Measurements from ENCODE around the gene KIF22. TPM values are rescaled to one million over a fixed set of nuclear protein-coding genes. Genes with fewer than 3 reads are reported as not detected.

KIF22 gene
- polyA plus RNA-seq, 2 of the 4 experiments (the other 2 are of a cell fraction), result 64.3 to 73.7 TPM

- TF ChIP-seq NPAS2 (CRISPR knock-in tag; IDR thresholded peaks at IDR 0.05; ENCODE audit: borderline replicate concordance), result no peak
- TF ChIP-seq RCOR1 (IDR thresholded peaks at IDR 0.05; ENCODE audit: low read depth, low read length), result no peak
- TF ChIP-seq E2F6 (IDR thresholded peaks at IDR 0.05; ENCODE audit: borderline replicate concordance, low read depth), result peak; percentile 15; the same call in 1 of the 2 replicates
- no peak for TF ChIP-seq TFCP2L1 (CRISPR knock-in tag; IDR thresholded peaks at IDR 0.05)
- 0 out of 2 replicates have a peak, but pooled peaks have one; percentile 20 for TF ChIP-seq PBX3 (IDR thresholded peaks at IDR 0.05)
- no peak for TF ChIP-seq ELK1 (IDR thresholded peaks at IDR 0.05; ENCODE audit: low read depth, low read length)
- Histone ChIP-seq H3K4me2 (peak within 1 kb of the TSS; percentile 94), H3K9me3 (no peaks in the 10 kb centered on the region), H3K4me1 (peaks cover 47% of the 10 kb centered on the region), H3K27ac (peak within 1 kb of the TSS; percentile 56 to 98), H3K4me3 (peak within 1 kb of the TSS; percentile 43)
- ATAC-seq (peak; percentile 0 to 2; a peak in 3 of 6 replicates), DNase-seq (ENCODE audit: low read depth in 1 of 2, low spot score in 1 of 2) (no peak), FAIRE-seq (no peak)
- WGBS (ENCODE audit: missing lambda C conversion rate), result 26% methylated on average over 34 of the region's 69 CpGs
- ChIA-PET CTCF (interaction anchor here (0.6 to 24.4 kb wide), 6 partner anchors 15 to 220 kb away, joined by 3 to 568 read pairs (median 4); partner anchors contain the start of gene KIF22), POLR2A (interaction anchor here (0.5 to 0.9 kb wide), 2 partner anchors 161 to 345 kb away, joined by 3 to 4 read pairs; partner anchors contain the start of gene TAOK2)
These were observed 21.5 kb downstream of the KIF22 start, which contains the start of gene PRRT2 for GRCh38 chr16:29811896-29812665. PRRT2 (plus strand) TSS chr16:29812193; CDS start chr16:29813055, 862 bp downstream.

- CTCF ChIA-PET, result interaction anchor here (0.6 to 24.4 kb wide), 6 partner anchors 14 to 219 kb away, joined by 3 to 568 read pairs (median 4); partner anchors contain the start of gene KIF22
- DNase-seq (ENCODE audit: low read depth in 1 of 2, low spot score in 1 of 2), result no peak
- WGBS (ENCODE audit: missing lambda C conversion rate), result 84% methylated on average over 7 of the region's 9 CpGs
- Histone ChIP-seq H3K27ac (peak overlapping the region in 1 of 2 experiments; percentile 88; a peak in 2 of 6 replicates), H3K4me1 (peaks cover 55% of the 10 kb centered on the region), H3K4me3 (no peak overlapping the region), H3K9me3 (no peaks in the 10 kb centered on the region), H3K4me2 (peak overlapping the region; percentile 94)
- ATAC-seq, result no peak
- no peak for FAIRE-seq
- TF ChIP-seq CHD2 (IDR thresholded peaks at IDR 0.05; ENCODE audit: low read length, partially characterized antibody) (no peak), HMGXB4 (CRISPR knock-in tag; IDR thresholded peaks at IDR 0.05; ENCODE audit: borderline replicate concordance) (no peak), ESRRA (IDR thresholded peaks at IDR 0.05; ENCODE audit: borderline replicate concordance, low read length) (no peak), JUNB (IDR thresholded peaks at IDR 0.05) (no peak), RCOR1 (IDR thresholded peaks at IDR 0.05; ENCODE audit: low read depth, low read length) (no peak), NFE2L2 (conservative IDR thresholded peaks at IDR 0.05; ENCODE audit: low read length) (no peak), RAD21 (conservative IDR thresholded peaks at IDR 0.05 in 1 of 2, IDR thresholded peaks at IDR 0.05 in 1 of 2) (no peak), BHLHE40 (IDR thresholded peaks at IDR 0.05; ENCODE audit: low read depth, low read length) (no peak), SMC3 (IDR thresholded peaks at IDR 0.05) (no peak), ZFP36 (IDR thresholded peaks at IDR 0.05; ENCODE audit: borderline replicate concordance, partially characterized antibody) (no peak), POLR2A (IDR thresholded peaks at IDR 0.05; ENCODE audit: low read length) (no peak), EP300 (IDR thresholded peaks at IDR 0.05) (no peak), EHMT2 (IDR thresholded peaks at IDR 0.05; ENCODE audit: low read depth) (no peak)
- POLR2A ChIA-PET, result no interaction called here
These were observed 22.4 kb downstream of the KIF22 start for GRCh38 chr16:29812754-29813643.
